Measurements from ENCODE around the gene EFNA1. TPM values are rescaled to one million over a fixed set of nuclear protein-coding genes. Genes with fewer than 3 reads are reported as not detected.
A peak's percentile ranks its signal among the peaks of the same experiment; 100 is the strongest.
"Not testable (repeated sequence)": the region's sequence is repeated elsewhere in the genome, so short reads cannot be mapped to it uniquely, and the experiment has no call there.

Gene EFNA1
- total RNA-seq, 1 donor from 2014 or later, result not detected

- intact Hi-C loops (cut with micrococcal nuclease), result loop anchor here (5.0 kb wide), 1 partner anchor 37 kb away; the partner anchor contains the start of gene EFNA1
Measured at GRCh38 chr1:155164625-155165024, 36.9 kb downstream of the EFNA1 start.

GRCh38 chr1:155166051-155166470 lies 38.4 kb downstream of the EFNA1 start:
- Mint-ChIP-seq H3K9me3 (no peaks in the 10 kb centered on the region), H3K27ac (no peak overlapping the region), H3K36me3 (ENCODE audit: low read depth) (peaks cover 19% of the 10 kb centered on the region), H3K4me1 (peaks cover 18% of the 10 kb centered on the region), H3K27me3 (peaks cover 4% of the 10 kb centered on the region), H3K4me3 (no peak overlapping the region)
- DNase-seq, result no peak
- intact Hi-C loops (cut with micrococcal nuclease), result loop anchor here (5.0 kb wide), 1 partner anchor 39 kb away; the partner anchor contains the start of gene EFNA1

More at GRCh38 chr1:155164625-155165024, 36.9 kb downstream of the EFNA1 start:
- not testable (repeated sequence) for H3K9me3 Mint-ChIP-seq, H3K4me3 Mint-ChIP-seq, DNase-seq, H3K27me3 Mint-ChIP-seq, H3K27ac Mint-ChIP-seq
- Mint-ChIP-seq H3K36me3 (ENCODE audit: low read depth) (peaks cover 12% of the 10 kb centered on the region), H3K4me1 (peaks cover 15% of the 10 kb centered on the region)

GRCh38 chr1:155166471-155167165 lies 38.9 kb downstream of the EFNA1 start:
- peaks cover 18% of the 10 kb centered on the region for H3K4me1 Mint-ChIP-seq
- no peak overlapping the region for H3K27ac Mint-ChIP-seq
- peak; percentile 56 for DNase-seq
- peaks cover 20% of the 10 kb centered on the region for H3K36me3 Mint-ChIP-seq (ENCODE audit: low read depth)
- H3K4me3 Mint-ChIP-seq, result no peak overlapping the region
- intact Hi-C loops (cut with micrococcal nuclease), result loop anchor here (1.0 to 5.0 kb wide), 2 partner anchors 39 to 75 kb away; partner anchors contain the start of gene EFNA1
- H3K27me3 Mint-ChIP-seq, result peaks cover 4% of the 10 kb centered on the region
- no peaks in the 10 kb centered on the region for H3K9me3 Mint-ChIP-seq

GRCh38 chr1:155167166-155168104 lies 39.8 kb downstream of the EFNA1 start:
- Mint-ChIP-seq H3K4me1 (peaks cover 24% of the 10 kb centered on the region), H3K9me3 (no peaks in the 10 kb centered on the region), H3K27ac (peak overlapping the region; percentile 29), H3K27me3 (peaks cover 4% of the 10 kb centered on the region), H3K36me3 (ENCODE audit: low read depth) (peaks cover 25% of the 10 kb centered on the region), H3K4me3 (peak overlapping the region; percentile 68)
- DNase-seq, result peak; percentile 96
- intact Hi-C loops (cut with micrococcal nuclease), result loop anchor here (1.0 to 5.0 kb wide), 3 partner anchors 40 to 76 kb away; partner anchors contain the start of gene EFNA1

GRCh38 chr1:155168105-155168445 lies 40.4 kb downstream of the EFNA1 start:
- not testable (repeated sequence) for H3K4me3 Mint-ChIP-seq, DNase-seq

GRCh38 chr1:155168456-155169210 lies 41.0 kb downstream of the EFNA1 start:
- no peak overlapping the region for H3K27ac Mint-ChIP-seq
- peaks cover 33% of the 10 kb centered on the region for H3K4me1 Mint-ChIP-seq
- peaks cover 28% of the 10 kb centered on the region for H3K36me3 Mint-ChIP-seq (ENCODE audit: low read depth)
- intact Hi-C loops (cut with micrococcal nuclease), result loop anchor here (1.0 to 5.0 kb wide), 2 partner anchors 41 to 74 kb away; partner anchors contain the start of gene EFNA1
- no peaks in the 10 kb centered on the region for H3K9me3 Mint-ChIP-seq
- DNase-seq, result peak; percentile 57
- H3K4me3 Mint-ChIP-seq, result no peak overlapping the region
- peaks cover 10% of the 10 kb centered on the region for H3K27me3 Mint-ChIP-seq

More at GRCh38 chr1:155168105-155168445, 40.4 kb downstream of the EFNA1 start:
- intact Hi-C loops (cut with micrococcal nuclease), result loop anchor here (1.0 to 5.0 kb wide), 2 partner anchors 41 to 74 kb away; partner anchors contain the start of gene EFNA1
- H3K9me3 Mint-ChIP-seq, H3K27ac Mint-ChIP-seq, H3K27me3 Mint-ChIP-seq: not testable (repeated sequence)
- Mint-ChIP-seq H3K36me3 (ENCODE audit: low read depth) (peaks cover 26% of the 10 kb centered on the region), H3K4me1 (peaks cover 27% of the 10 kb centered on the region)

GRCh38 chr1:155169541-155169940 lies 41.9 kb downstream of the EFNA1 start:
- peaks cover 28% of the 10 kb centered on the region for H3K36me3 Mint-ChIP-seq (ENCODE audit: low read depth)
- peak overlapping the region; percentile 1 for H3K27ac Mint-ChIP-seq
- H3K9me3 Mint-ChIP-seq, result no peaks in the 10 kb centered on the region
- peaks cover 10% of the 10 kb centered on the region for H3K27me3 Mint-ChIP-seq
- no peak for DNase-seq
- intact Hi-C loops (cut with micrococcal nuclease), result loop anchor here (5.0 kb wide), 1 partner anchor 42 kb away; the partner anchor contains the start of gene EFNA1
- H3K4me1 Mint-ChIP-seq, result peaks cover 38% of the 10 kb centered on the region
- H3K4me3 Mint-ChIP-seq, result peak overlapping the region; percentile 1

GRCh38 chr1:155170101-155170785 lies 42.6 kb downstream of the EFNA1 start:
- H3K4me3 Mint-ChIP-seq, result peak overlapping the region; percentile 55
- intact Hi-C loops (cut with micrococcal nuclease), result loop anchor here (5.0 kb wide), 1 partner anchor 152 kb away; the partner anchor contains the start of gene RUSC1
- no peak overlapping the region for H3K27ac Mint-ChIP-seq
- no peak for DNase-seq
- peaks cover 44% of the 10 kb centered on the region for H3K4me1 Mint-ChIP-seq
- H3K27me3 Mint-ChIP-seq, result peaks cover 10% of the 10 kb centered on the region
- H3K9me3 Mint-ChIP-seq, result no peaks in the 10 kb centered on the region
- peaks cover 28% of the 10 kb centered on the region for H3K36me3 Mint-ChIP-seq (ENCODE audit: low read depth)

GRCh38 chr1:155170806-155171205 lies 43.1 kb downstream of the EFNA1 start:
- no peak for DNase-seq
- H3K27me3 Mint-ChIP-seq, result peaks cover 8% of the 10 kb centered on the region

GRCh38 chr1:155171836-155172731 lies 44.4 kb downstream of the EFNA1 start:
- DNase-seq, result peak; percentile 60
- Mint-ChIP-seq H3K27me3 (peaks cover 8% of the 10 kb centered on the region), H3K27ac (peak overlapping the region; percentile 99), H3K9me3 (no peaks in the 10 kb centered on the region), H3K4me3 (peak overlapping the region; percentile 99), H3K4me1 (peaks cover 58% of the 10 kb centered on the region), H3K36me3 (ENCODE audit: low read depth) (peaks cover 36% of the 10 kb centered on the region)
- intact Hi-C loops (cut with micrococcal nuclease), result loop anchor here (2.0 to 5.0 kb wide), 4 partner anchors 31 to 189 kb away; partner anchors contain the start of genes DPM3, FLAD1 and RUSC1

More at GRCh38 chr1:155170806-155171205, 43.1 kb downstream of the EFNA1 start:
- Mint-ChIP-seq H3K4me3 (no peak overlapping the region), H3K9me3 (no peaks in the 10 kb centered on the region), H3K4me1 (peaks cover 50% of the 10 kb centered on the region), H3K36me3 (ENCODE audit: low read depth) (peaks cover 28% of the 10 kb centered on the region), H3K27ac (no peak overlapping the region)
- intact Hi-C loops (cut with micrococcal nuclease), result loop anchor here (5.0 kb wide), 1 partner anchor 151 kb away; the partner anchor contains the start of gene RUSC1

GRCh38 chr1:155172732-155173477 lies 45.2 kb downstream of the EFNA1 start, which contains the start of gene KRTCAP2:
Gene KRTCAP2 (minus strand): TSS chr1:155173304. CDS start chr1:155173224, 80 bp downstream.
- peaks cover 6% of the 10 kb centered on the region for H3K27me3 Mint-ChIP-seq
- peak within 1 kb of the TSS; percentile 99 for H3K27ac Mint-ChIP-seq
- H3K36me3 Mint-ChIP-seq (ENCODE audit: low read depth), result peaks cover 39% of the 10 kb centered on the region
- H3K9me3 Mint-ChIP-seq, result no peaks in the 10 kb centered on the region
- intact Hi-C loops (cut with micrococcal nuclease), result loop anchor here (1.0 to 5.0 kb wide), 5 partner anchors 21 to 190 kb away; partner anchors contain the start of genes DPM3, FLAD1 and RUSC1
- peak; percentile 98 for DNase-seq
- peaks cover 51% of the 10 kb centered on the region for H3K4me1 Mint-ChIP-seq
- peak within 1 kb of the TSS; percentile 99 for H3K4me3 Mint-ChIP-seq

Data from activated CD4-positive, alpha-beta T cell treated with anti-CD3 and anti-CD28 coated beads, Interleukin-2, amount 10 ng/mL, durations not matched to agents 24 days and 14 days (primary cell).